K562 (cell line): ENCODE results near the gene ART4.

Source experiments
- ARNT ChIP-seq, 2 experiments: fragments of 450-650 bp; IDR thresholded peaks; 2 replicates each; pipeline ENCODE4 v1.6.1; 2016; ENCODE audit warnings: mild to moderate bottlenecking in 1 of 2
- ATF3 ChIP-seq, 2 experiments: fragments of 450-650 bp in 1 of 2; sonication (generic) in 1 of 2; formaldehyde crosslinking in 1 of 2; IDR thresholded peaks in 1 of 2; conservative IDR thresholded peaks in 1 of 2; 2 replicates each; pipeline versions ENCODE4 v1.6.1 to v1.8.1; 2016 to 2023; ENCODE audit warnings: mild to moderate bottlenecking in 2 of 2, moderate library complexity in 2 of 2, inconsistent platforms in 1 of 2, missing genetic modification reagents in 1 of 2
- CEBPG ChIP-seq, 3 experiments: fragments of 200-800 bp in 1 of 3; sonication (Bioruptor generic) in 1 of 3; sonication (generic) in 1 of 3; formaldehyde crosslinking in 1 of 3; IDR thresholded peaks in 2 of 3; conservative IDR thresholded peaks in 1 of 3; 2 replicates each; pipeline versions ENCODE4 v1.6.1 to v1.8.0; 2016 to 2022; ENCODE audit warnings: missing compliant biosample characterization in 2 of 3, missing genetic modification characterization in 2 of 3, mild to moderate bottlenecking in 1 of 3, missing genetic modification reagents in 1 of 3
- EP300 ChIP-seq: IDR thresholded peaks from 2 replicates; pipeline ENCODE4 v1.6.1; 2012; ENCODE audit warnings: low read length, improper control_type of control experiment
- NFATC3 ChIP-seq: fragments of 450-650 bp; IDR thresholded peaks from 2 replicates; pipeline ENCODE4 v1.6.1; 2017; ENCODE audit warnings: mild to moderate bottlenecking
- RBBP5 ChIP-seq: fragments of 200-600 bp; sonication (generic); IDR thresholded peaks from 2 replicates; pipeline ENCODE4 v1.6.1; 2012; ENCODE audit warnings: borderline replicate concordance, mild to moderate bottlenecking, low read length, control low read depth, inconsistent platforms; ENCODE audit not compliant: insufficient read depth, poor library complexity, severe bottlenecking
- ZNF644 ChIP-seq: fragments of 200-800 bp; sonication (Bioruptor generic); IDR thresholded peaks from 2 replicates; pipeline ENCODE4 v1.6.1; 2016; ENCODE audit warnings: low read depth, missing genetic modification characterization, missing compliant biosample characterization
- TF ChIP-seq, protein P1 (sequence below): fragments of 450-650 bp; formaldehyde crosslinking; IDR thresholded peaks from 2 replicates; pipeline ENCODE4 v1.4.0; 2022; ENCODE audit warnings: mild to moderate bottlenecking, moderate library complexity

GRCh38 chr12:14879222-14879933 is 36.1 kb upstream of the ART4 start:
- TF ChIP-seq, protein P1, sequence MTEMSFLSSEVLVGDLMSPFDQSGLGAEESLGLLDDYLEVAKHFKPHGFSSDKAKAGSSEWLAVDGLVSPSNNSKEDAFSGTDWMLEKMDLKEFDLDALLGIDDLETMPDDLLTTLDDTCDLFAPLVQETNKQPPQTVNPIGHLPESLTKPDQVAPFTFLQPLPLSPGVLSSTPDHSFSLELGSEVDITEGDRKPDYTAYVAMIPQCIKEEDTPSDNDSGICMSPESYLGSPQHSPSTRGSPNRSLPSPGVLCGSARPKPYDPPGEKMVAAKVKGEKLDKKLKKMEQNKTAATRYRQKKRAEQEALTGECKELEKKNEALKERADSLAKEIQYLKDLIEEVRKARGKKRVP (CRISPR knock-in tag) = no peak
- TF ChIP-seq RBBP5 (no peak), EP300 (no peak), ZNF644 (tag) (no peak), ARNT (IDR thresholded peaks at IDR 0.05) (no peak), ATF3 (IDR thresholded peaks at IDR 0.05) (no peak), ATF3 (CRISPR knock-in tag; conservative IDR thresholded peaks at IDR 0.05) (no peak), NFATC3 (no peak), CEBPG (CRISPR knock-in tag; IDR thresholded peaks at IDR 0.05) (no peak), CEBPG (tag; conservative IDR thresholded peaks at IDR 0.05 in 1 of 2, IDR thresholded peaks at IDR 0.05 in 1 of 2) (no peak)
